Osteoblast (primary cell): ENCODE measurements around the gene MTO1. TPM values are rescaled to one million over a fixed set of nuclear protein-coding genes. Genes with fewer than 3 reads are reported as not detected.
"Not testable (repeated sequence)": the region's sequence is repeated elsewhere in the genome, so short reads cannot be mapped to it uniquely, and the experiment has no call there.

Source experiments
- DNase-seq: peaks from one replicate; pipeline ENCODE4 v3.0.0; 2011; ENCODE audit warnings: low spot score, mixed read lengths; ENCODE audit not compliant: insufficient read length; ENCODE audit errors: missing footprints
- H2AFZ ChIP-seq: 2 replicates; pipeline ENCODE4 v1.6.0; 2011; ENCODE audit warnings: mild to moderate bottlenecking, low read length
- H3K27ac ChIP-seq: 2 replicates; pipeline ENCODE4 v1.5.1; 2011; ENCODE audit warnings: mild to moderate bottlenecking, low read depth, low read length, moderate library complexity
- H3K27me3 ChIP-seq: 2 replicates; pipeline ENCODE4 v1.6.0; 2012; ENCODE audit warnings: mild to moderate bottlenecking, control low read depth, inconsistent platforms, low read length, moderate library complexity; ENCODE audit not compliant: insufficient read depth
- H3K36me3 ChIP-seq: 2 replicates; pipeline ENCODE4 v1.5.1; 2011; ENCODE audit warnings: mild to moderate bottlenecking, low read length, control low read depth, moderate library complexity; ENCODE audit not compliant: insufficient read depth
- H3K4me1 ChIP-seq: 2 replicates; pipeline ENCODE4 v1.5.1; 2011; ENCODE audit warnings: mild to moderate bottlenecking, low read length, control low read depth, moderate library complexity; ENCODE audit not compliant: insufficient read depth
- H3K4me2 ChIP-seq: 2 replicates; pipeline ENCODE4 v1.6.0; 2011; ENCODE audit warnings: mild to moderate bottlenecking, low read length; ENCODE audit not compliant: insufficient read depth
- H3K4me3 ChIP-seq: fragments of 200-600 bp; sonication (generic); 3 replicates; pipeline ENCODE4 v1.5.1; 2012; ENCODE audit warnings: mild to moderate bottlenecking, low read length, inconsistent platforms; ENCODE audit not compliant: insufficient read depth
- H3K79me2 ChIP-seq: 2 replicates; pipeline ENCODE4 v1.6.0; 2012; ENCODE audit warnings: mild to moderate bottlenecking, low read length, control low read depth, inconsistent platforms; ENCODE audit not compliant: insufficient read depth
- H3K9me3 ChIP-seq: 2 replicates; pipeline ENCODE4 v1.5.1; 2011; ENCODE audit warnings: low read depth, low read length, control low read depth
- H4K20me1 ChIP-seq: 2 replicates; pipeline ENCODE4 v1.6.0; 2012; ENCODE audit warnings: mild to moderate bottlenecking, low read length, control low read depth; ENCODE audit not compliant: insufficient read depth
- CTCF ChIP-seq: IDR thresholded peaks from 2 replicates; pipeline ENCODE4 v1.5.1; 2011; ENCODE audit warnings: mild to moderate bottlenecking, low read depth, low read length, moderate library complexity; ENCODE audit errors: extremely low read depth
- total RNA-seq: library from RNA; depleted of rRNA; stranded (reverse); fragments of >200 nt; gene quantifications from 2 replicates; pipeline ENCODE4 v1.2.3, GENCODE V29; 2012

The MTO1 gene
- total RNA-seq, 1 donor: 40.9 TPM

- H3K9me3 ChIP-seq: no peaks in the 10 kb centered on the region
- no peak overlapping the region for H3K4me3 ChIP-seq
- TF ChIP-seq CTCF: no peak
- no peaks in the 10 kb centered on the region for H3K79me2 ChIP-seq
- no peaks in the 10 kb centered on the region for H3K27me3 ChIP-seq
- no peaks in the 10 kb centered on the region for H3K4me1 ChIP-seq
- H4K20me1 ChIP-seq: no peaks in the 10 kb centered on the region
- peaks cover 32% of the 10 kb centered on the region for H3K36me3 ChIP-seq
- no peak overlapping the region for H2AFZ ChIP-seq
- H3K4me2 ChIP-seq: no peak overlapping the region
- no peak for DNase-seq
- no peak overlapping the region for H3K27ac ChIP-seq
These were observed 42.6 kb downstream of the MTO1 start for GRCh38 chr6:73504160-73504559.

DNA sequence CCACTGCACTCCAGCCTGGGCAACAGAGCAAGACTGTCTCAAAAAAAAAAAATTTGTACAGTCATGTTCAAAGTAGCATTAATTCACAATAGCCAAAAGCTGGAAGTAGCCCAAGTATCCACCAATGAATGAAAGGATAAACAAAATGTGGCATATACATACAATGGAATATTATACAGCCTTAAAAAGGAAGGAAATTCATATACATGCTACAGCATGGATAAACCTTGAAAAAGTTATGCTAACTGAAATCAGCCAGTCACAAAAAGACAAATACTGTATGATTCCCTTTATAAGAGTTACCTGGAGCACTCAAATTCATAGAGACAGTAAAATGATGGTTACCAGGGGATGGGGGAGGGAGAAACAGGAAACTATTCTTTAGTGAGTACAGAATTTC is 43.6 kb downstream of the MTO1 start:
- Histone ChIP-seq H3K4me2 (no peak overlapping the region), H2AFZ (no peak overlapping the region), H3K4me1 (no peaks in the 10 kb centered on the region), H3K9me3 (no peaks in the 10 kb centered on the region), H3K36me3 (peaks cover 22% of the 10 kb centered on the region), H4K20me1 (no peaks in the 10 kb centered on the region), H3K27me3 (no peaks in the 10 kb centered on the region), H3K79me2 (no peaks in the 10 kb centered on the region), H3K4me3 (no peak overlapping the region), H3K27ac (no peak overlapping the region)
- no peak for TF ChIP-seq CTCF
- DNase-seq: no peak

DNA sequence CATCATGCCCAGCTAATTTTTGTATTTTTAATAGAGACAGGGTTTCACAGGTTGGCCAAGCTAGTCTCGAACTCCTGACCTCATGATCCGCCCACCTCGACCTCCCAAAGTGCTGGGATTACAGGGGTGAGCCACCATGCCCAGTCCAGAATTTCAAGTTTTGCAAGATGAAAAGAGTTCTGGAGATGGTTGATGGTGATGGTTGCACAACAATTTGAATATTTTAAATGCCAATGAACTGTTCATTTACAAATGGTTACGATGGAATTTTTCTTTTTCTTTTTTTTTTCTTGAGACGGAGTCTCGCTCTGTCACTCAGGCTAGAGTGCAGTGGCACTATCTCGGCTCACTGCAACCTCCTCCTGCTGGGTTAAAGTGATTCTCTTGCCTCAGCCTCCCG is 44.2 kb downstream of the MTO1 start:
- peaks cover 17% of the 10 kb centered on the region for H3K36me3 ChIP-seq
- not testable (repeated sequence) for H3K79me2 ChIP-seq, H3K27ac ChIP-seq, H3K4me3 ChIP-seq, H3K4me2 ChIP-seq, H3K9me3 ChIP-seq, H4K20me1 ChIP-seq, DNase-seq, H3K27me3 ChIP-seq, H3K4me1 ChIP-seq, H2AFZ ChIP-seq

DNA sequence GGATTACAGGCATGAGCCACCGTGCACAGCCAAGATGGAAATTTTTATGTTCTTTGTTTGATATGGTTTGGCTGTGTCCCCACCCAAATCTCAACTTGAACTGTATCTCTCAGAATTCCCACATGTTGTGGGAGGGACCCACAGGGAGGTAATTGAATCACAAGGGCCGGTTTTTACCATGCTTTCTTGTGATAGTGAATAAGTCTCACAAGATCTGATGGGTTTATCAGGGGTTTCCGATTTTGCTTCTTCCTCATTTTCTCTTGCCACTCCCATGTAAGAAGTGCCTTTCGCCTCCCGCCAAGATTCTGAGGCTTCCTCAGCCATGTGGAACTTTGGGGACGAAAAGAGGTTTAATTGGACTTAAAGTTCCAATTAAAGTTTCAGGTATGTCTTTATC is 44.7 kb downstream of the MTO1 start:
- H3K4me3 ChIP-seq: no peak overlapping the region
- no peaks in the 10 kb centered on the region for H4K20me1 ChIP-seq
- no peaks in the 10 kb centered on the region for H3K9me3 ChIP-seq
- no peak overlapping the region for H3K27ac ChIP-seq
- H3K27me3 ChIP-seq: no peaks in the 10 kb centered on the region
- no peak for TF ChIP-seq CTCF
- no peaks in the 10 kb centered on the region for H3K4me1 ChIP-seq
- no peak overlapping the region for H3K4me2 ChIP-seq
- H2AFZ ChIP-seq: no peak overlapping the region
- DNase-seq: no peak
- H3K79me2 ChIP-seq: no peaks in the 10 kb centered on the region
- peaks cover 11% of the 10 kb centered on the region for H3K36me3 ChIP-seq

DNA sequence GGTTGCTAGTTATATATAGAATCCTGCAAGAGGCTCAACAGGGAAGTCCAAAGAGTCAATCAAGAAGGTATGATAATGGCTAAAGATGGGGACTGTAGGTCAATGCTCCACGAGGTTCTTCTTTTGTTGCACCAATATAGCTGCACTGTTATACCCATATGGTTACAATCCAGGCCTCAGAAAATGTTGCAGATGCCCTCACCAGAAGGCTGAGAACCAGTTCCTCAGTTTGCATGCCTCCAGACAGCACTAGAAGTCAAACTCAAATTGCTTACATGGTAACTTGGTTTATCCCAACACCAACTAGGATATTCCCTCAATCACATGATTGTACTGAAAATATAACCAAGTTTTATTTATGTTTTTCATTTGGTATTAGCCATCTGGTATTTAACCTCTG is 47.2 kb downstream of the MTO1 start:
- peaks cover 5% of the 10 kb centered on the region for H3K36me3 ChIP-seq
- H2AFZ ChIP-seq: no peak overlapping the region
- H3K9me3 ChIP-seq: no peaks in the 10 kb centered on the region
- H3K4me2 ChIP-seq: no peak overlapping the region
- no peaks in the 10 kb centered on the region for H3K79me2 ChIP-seq
- H3K27ac ChIP-seq: no peak overlapping the region
- H3K4me1 ChIP-seq: no peaks in the 10 kb centered on the region
- no peaks in the 10 kb centered on the region for H3K27me3 ChIP-seq
- no peak for TF ChIP-seq CTCF
- no peak overlapping the region for H3K4me3 ChIP-seq
- peak; percentile 49 for DNase-seq
- peaks cover 5% of the 10 kb centered on the region for H4K20me1 ChIP-seq
